PC-3 (cell line): ENCODE data around the gene LPIN1.
A peak's percentile ranks its signal among the peaks of the same experiment; 100 is the strongest.

ENCODE experiments used
- EZH2 ChIP-seq: fragments of 300-600 bp; sonication (generic); IDR thresholded peaks from one replicate; pipeline ENCODE4 v1.6.1; 2017; ENCODE audit warnings: antibody characterized with exemption, mild to moderate bottlenecking, low read length; ENCODE audit not compliant: unreplicated experiment
- EZH2phosphoT487 ChIP-seq: fragments of 300-600 bp; sonication (generic); IDR thresholded peaks from 2 replicates; pipeline ENCODE4 v1.6.1; 2018; ENCODE audit warnings: mild to moderate bottlenecking, antibody characterized with exemption, low read length, borderline replicate concordance
- TF ChIP-seq, protein P1 (sequence below): fragments of 300-600 bp; sonication (generic); conservative IDR thresholded peaks from 2 replicates; pipeline ENCODE4 v1.5.1; 2017; ENCODE audit warnings: antibody characterized with exemption, low read depth, mild to moderate bottlenecking, low read length

DNA sequence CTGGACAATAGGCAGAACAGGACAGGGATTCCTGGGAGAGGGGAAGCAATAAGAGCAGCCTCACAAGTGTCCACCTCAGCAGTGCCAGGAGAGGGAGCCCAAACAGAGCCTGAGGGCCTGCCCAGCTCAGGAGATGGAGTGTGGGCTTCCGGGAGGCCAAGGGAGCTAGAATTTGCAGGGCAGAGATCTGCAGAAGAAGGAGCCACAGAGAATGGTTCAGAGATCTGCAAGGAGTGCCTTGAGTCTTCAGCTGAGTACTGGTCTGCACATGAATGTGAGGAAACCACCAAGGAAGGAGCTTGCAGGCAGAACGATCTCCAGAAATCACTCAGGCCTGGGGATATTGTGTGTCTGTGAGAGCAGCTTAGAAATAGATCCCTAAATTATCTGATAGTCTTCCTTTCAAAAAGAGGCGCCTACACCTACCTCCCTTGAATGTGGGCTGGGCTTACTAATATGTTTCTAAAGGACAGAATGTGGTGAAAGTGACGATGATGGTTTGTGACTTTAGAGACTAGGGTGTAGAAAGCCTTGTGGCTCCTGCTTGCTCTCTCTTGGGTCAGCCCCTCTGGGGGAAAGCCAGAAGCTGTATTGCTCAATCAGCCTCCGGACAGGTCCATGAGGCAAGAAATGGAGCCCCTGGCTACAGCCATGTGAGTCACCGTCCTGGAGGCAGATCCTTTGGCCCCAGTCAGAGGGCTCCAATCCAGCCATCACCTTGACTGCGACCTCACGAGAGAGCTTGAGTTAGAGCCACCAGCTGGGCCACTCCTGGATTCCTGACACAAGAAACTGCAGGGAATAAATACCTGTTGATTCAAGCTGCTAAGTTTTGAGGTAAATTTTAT lies 7.6 kb upstream of the LPIN1 start:
- TF ChIP-seq, protein P1, sequence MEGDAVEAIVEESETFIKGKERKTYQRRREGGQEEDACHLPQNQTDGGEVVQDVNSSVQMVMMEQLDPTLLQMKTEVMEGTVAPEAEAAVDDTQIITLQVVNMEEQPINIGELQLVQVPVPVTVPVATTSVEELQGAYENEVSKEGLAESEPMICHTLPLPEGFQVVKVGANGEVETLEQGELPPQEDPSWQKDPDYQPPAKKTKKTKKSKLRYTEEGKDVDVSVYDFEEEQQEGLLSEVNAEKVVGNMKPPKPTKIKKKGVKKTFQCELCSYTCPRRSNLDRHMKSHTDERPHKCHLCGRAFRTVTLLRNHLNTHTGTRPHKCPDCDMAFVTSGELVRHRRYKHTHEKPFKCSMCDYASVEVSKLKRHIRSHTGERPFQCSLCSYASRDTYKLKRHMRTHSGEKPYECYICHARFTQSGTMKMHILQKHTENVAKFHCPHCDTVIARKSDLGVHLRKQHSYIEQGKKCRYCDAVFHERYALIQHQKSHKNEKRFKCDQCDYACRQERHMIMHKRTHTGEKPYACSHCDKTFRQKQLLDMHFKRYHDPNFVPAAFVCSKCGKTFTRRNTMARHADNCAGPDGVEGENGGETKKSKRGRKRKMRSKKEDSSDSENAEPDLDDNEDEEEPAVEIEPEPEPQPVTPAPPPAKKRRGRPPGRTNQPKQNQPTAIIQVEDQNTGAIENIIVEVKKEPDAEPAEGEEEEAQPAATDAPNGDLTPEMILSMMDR, result peak; percentile 66
- TF ChIP-seq EZH2 (no peak), EZH2phosphoT487 (no peak)
